Measurements from ENCODE around the gene TRAF4.

The TRAF4 gene

GRCh38 chr17:28743243-28744103 is at the start of gene TRAF4:
Gene TRAF4, plus strand, starts transcription at chr17:28744011. Its CDS starts 102 bp downstream, at chr17:28744113.
- DNase-seq, result peak; percentile 85

- no peak for DNase-seq
These were observed 45.4 kb upstream of the TRAF4 start for GRCh38 chr17:28698253-28698941.

DNA sequence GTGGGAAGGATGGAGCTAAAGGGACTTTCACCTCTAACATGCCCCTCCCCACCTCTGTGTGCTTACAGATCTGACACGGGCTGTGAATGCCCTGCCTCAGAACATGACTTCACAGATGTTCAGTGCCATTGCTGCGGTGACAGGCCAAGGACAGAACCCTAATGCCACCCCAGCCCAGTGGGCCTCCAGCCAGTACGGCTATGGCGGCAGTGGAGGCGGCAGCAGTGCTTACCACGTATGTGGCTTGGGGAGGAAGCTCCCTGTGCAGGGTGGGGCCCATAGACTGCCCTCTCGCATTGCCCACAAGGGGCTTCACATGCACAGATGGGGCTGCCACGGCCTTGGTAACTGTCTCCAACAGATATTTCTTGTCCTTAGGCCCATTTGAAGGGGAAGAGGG is 43.5 kb upstream of the TRAF4 start:
- no peak for DNase-seq

- DNase-seq, result no peak
These were observed 42.9 kb upstream of the TRAF4 start for GRCh38 chr17:28700830-28701492.

DNA sequence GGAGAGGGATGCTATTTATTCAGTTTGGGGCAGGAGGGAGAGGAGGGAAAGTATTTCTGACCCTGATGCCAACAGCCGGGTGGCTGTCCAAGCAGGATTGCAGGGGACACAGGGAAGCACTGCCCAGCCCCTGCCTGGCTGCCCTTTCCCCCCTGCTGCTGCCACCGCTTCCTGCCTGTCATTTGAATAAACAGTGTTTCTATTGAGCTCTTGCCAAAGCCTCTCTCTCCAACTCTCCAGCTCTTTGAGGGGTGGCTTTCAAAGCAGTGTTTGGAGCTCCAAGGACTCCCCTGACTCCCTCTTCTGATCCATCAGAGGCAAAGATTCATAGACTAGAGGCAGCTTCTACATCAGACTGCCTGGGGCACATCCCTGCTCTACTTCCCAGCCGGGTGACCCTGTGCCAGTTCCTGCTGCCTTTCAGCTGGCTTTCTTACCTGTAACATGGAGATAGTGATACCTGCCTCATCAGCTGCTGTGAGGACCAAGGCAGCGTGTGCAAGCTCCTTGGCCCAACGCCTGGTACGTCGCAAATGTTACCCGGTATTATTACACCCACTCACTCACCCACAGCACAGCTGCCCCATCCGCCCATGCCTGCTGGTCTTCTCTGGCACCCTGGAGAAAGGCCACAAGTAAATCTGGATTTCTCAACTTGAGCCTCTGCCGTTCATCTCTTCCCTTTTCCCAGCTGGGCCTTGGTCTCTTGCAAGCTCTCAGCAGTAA is 41.6 kb upstream of the TRAF4 start:
- DNase-seq, result no peak

- no peak for DNase-seq
These were observed 41.1 kb upstream of the TRAF4 start for GRCh38 chr17:28702752-28703150.

- DNase-seq, result no peak
These were observed 40.1 kb upstream of the TRAF4 start for GRCh38 chr17:28703552-28704218.

DNA sequence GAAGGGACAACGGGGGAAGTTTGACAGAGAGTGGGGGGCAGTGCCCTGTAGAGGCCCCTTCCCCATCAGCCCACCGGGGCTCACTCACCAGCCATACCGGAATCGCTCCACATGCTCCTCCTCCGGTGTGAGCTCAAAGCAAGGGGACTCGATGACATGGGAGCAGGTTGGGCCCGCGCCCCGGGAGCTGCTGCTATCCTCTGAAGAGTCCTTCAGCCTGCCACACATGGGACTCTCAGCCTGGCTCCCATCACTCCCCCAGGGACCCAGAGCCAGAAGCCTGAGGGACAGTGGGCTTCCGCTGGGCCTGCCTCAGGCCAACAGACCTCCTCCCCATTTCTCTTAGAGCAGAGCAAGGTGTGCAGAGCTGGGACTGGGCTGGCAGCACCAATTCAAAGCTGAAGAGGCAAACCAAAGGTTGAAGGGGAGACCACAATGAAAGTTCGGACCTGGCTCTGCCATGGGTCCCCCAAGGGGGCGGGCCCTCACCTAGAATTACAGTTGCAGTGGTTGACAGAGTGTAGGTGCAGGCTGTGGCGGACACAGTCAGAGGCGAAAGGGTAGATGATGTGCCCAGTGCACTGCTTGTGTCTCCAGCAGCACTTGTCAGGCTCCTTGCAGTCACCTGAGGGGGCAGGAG is 39.5 kb upstream of the TRAF4 start:
- no peak for DNase-seq

GRCh38 chr17:28705074-28705659 is 38.6 kb upstream of the TRAF4 start:
- no peak for DNase-seq

GRCh38 chr17:28705728-28706334 is 38.0 kb upstream of the TRAF4 start:
- DNase-seq, result no peak

DNA sequence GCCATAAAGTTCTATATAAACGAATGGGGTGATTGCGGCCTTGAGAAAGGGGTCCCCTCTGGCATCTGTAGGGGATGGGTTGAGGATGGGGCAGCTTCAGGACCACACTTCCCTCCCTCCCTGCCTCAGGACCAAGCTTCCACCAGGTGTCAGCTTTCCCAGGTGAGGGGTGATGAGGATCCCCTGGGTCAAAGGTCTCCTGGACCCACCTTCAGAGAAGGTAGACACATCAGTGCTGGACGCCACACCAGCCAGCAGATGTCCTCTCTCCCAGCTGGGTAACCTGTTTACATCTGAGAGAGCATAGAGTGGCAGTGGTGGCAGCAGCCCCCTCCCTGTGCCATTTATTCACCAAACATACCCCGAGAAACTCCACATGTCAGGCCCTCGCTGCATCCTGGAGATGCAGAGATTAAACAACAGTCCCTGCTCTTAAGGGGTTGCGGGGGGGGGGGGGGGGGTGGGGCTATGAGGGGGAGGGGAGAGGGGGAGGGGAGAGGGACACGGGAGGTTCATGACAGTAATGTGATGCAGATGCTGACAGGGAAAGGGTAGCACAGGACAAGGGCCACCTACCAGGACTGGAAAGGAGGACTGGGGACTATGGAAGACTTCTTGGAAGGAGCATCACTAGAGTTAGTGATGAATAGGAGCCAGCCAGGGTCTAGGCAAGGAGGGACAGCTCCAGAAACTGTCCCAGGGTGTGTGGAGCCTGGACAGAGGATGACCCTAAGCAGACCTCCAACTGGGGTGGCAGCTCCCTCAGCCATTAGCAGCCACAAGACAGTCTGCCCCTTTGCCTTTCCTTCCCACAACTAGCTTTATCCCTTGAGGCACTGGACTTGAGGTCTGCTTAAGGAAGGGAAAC is 37.1 kb upstream of the TRAF4 start:
- DNase-seq, result no peak

GRCh38 chr17:28707339-28707720 is 36.5 kb upstream of the TRAF4 start:
- DNase-seq, result no peak

DNA sequence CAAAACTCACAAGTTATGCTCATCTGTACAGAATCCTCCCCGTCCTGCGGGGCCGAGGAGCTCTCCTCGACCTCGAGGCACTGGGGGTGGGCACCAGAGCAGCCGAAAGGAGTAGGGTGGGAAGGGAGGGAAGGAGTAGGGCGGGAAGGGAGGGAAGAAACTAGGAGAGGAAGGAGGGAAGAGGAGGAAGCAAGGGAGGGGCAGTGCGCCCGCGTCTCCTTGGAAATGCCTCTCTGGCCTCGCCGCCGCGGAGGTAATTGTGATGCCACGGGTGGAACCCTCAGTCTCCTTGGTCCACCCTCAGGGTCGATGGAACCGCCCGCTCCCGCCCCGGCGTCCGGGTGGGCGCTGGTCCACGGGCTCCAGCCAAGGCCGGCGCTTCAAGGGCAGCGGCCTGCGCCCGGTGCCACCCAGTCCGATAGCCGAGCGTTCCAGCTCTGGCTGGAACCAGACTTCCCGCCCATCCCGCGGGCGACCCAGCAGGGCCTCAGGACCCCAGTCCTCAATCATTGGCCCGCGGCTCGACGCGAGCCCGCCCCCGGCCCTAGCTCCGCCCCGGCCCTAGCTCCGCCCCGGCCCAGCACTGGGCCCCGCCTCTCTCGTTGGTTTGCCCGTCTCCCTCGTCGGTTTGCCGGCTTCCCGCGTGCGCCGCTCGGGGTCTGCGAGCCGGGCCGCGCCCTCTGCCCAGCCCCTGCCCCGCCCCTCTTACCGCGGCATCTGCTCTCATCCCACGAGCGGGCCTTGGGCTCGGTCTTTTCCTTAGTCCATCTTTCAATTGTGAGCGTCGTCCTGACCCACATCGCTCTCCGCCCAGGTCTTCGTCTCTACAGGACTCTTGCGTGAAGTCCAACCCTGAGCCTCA is 32.7 kb upstream of the TRAF4 start:
- peak; percentile 77 for DNase-seq

- no peak for DNase-seq
These were observed 32.1 kb upstream of the TRAF4 start, which contains the start of gene PROCA1 for GRCh38 chr17:28711723-28712031. Gene PROCA1, minus strand, starts transcription at chr17:28711888. Its CDS starts 228 bp downstream, at chr17:28711660.

GRCh38 chr17:28712032-28712704 is 31.6 kb upstream of the TRAF4 start:
- DNase-seq, result peak; percentile 75

GRCh38 chr17:28712705-28713415 is 31.0 kb upstream of the TRAF4 start:
- DNase-seq, result no peak

- no peak for DNase-seq
These were observed 29.5 kb upstream of the TRAF4 start for GRCh38 chr17:28714281-28714680.

DNA sequence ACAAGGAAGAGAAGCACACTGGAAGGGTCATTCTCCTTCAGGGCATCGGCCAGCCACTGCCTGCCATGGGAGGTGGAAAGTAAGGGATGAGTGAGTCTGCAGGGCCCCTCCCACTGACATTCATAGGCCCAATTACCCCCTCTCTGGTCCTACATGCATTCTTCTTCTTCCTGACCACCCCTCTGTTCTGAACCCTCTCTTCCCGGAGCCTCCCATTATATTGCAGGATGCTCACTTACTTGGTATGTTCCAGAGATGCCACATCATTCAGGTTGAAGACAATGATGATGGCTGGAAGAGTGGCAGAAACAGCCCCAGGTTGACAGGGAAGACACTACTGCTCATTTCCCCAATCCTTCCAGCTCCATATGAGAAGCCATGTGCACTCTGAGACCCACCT is 28.6 kb upstream of the TRAF4 start:
- no peak for DNase-seq

All from inflammatory macrophage treated with lipopolysaccharide for 4 hours (primary cell).